ENCODE measurements around the gene WDR91. TPM values are rescaled to one million over a fixed set of nuclear protein-coding genes. Genes with fewer than 3 reads are reported as not detected.
"Not testable (repeated sequence)": the region's sequence is repeated elsewhere in the genome, so short reads cannot be mapped to it uniquely, and the experiment has no call there.

The WDR91 gene
- total RNA-seq, 2 experiments from 2014 or later = 10.7 to 11.6 TPM

GRCh38 chr7:135179321-135179925 is 31.9 kb downstream of the WDR91 start:
- ChIA-PET CTCF (interaction anchor here (0.9 kb wide), 2 partner anchors 9 to 10 kb away, joined by 3 read pairs; partner anchors contain the start of gene CYREN), POLR2A (no interaction called here)
- H3K27ac Mint-ChIP-seq = no peak overlapping the region
- H3K4me1 Mint-ChIP-seq = no peaks in the 10 kb centered on the region
- H3K27me3 Mint-ChIP-seq = no peaks in the 10 kb centered on the region
- H3K36me3 Mint-ChIP-seq (ENCODE audit: low read depth) = peaks cover 57% of the 10 kb centered on the region
- DNase-seq = no peak
- H3K4me3 Mint-ChIP-seq = no peak overlapping the region
- peaks cover 40% of the 10 kb centered on the region for H3K9me3 Mint-ChIP-seq

- H3K36me3 Mint-ChIP-seq (ENCODE audit: low read depth) = peaks cover 47% of the 10 kb centered on the region
- ChIA-PET POLR2A (no interaction called here), CTCF (interaction anchor here (0.9 kb wide), 2 partner anchors 8 to 9 kb away, joined by 3 read pairs; partner anchors contain the start of gene CYREN)
- H3K27ac Mint-ChIP-seq = no peak overlapping the region
- H3K4me3 Mint-ChIP-seq = no peak overlapping the region
- DNase-seq = no peak
- peaks cover 35% of the 10 kb centered on the region for H3K9me3 Mint-ChIP-seq
- H3K4me1 Mint-ChIP-seq = no peaks in the 10 kb centered on the region
- H3K27me3 Mint-ChIP-seq = no peaks in the 10 kb centered on the region
These were observed 33.0 kb downstream of the WDR91 start for GRCh38 chr7:135178364-135178763.

- H3K4me3 Mint-ChIP-seq = no peak overlapping the region
- ChIA-PET POLR2A (interaction anchor here (0.7 to 1.1 kb wide), 2 partner anchors 11 to 29 kb away, joined by 3 read pairs; partner anchors contain the start of gene TMEM140), CTCF (no interaction called here)
- no peaks in the 10 kb centered on the region for H3K27me3 Mint-ChIP-seq
- H3K27ac Mint-ChIP-seq = no peak overlapping the region
- H3K36me3 Mint-ChIP-seq (ENCODE audit: low read depth) = peaks cover 35% of the 10 kb centered on the region
- peaks cover 27% of the 10 kb centered on the region for H3K9me3 Mint-ChIP-seq
- H3K4me1 Mint-ChIP-seq = peaks cover under 1% of the 10 kb centered on the region
- DNase-seq = peak; percentile 5
These were observed 34.2 kb downstream of the WDR91 start for GRCh38 chr7:135177028-135177696.

- Mint-ChIP-seq H3K4me3 (no peak overlapping the region), H3K36me3 (ENCODE audit: low read depth) (peaks cover 22% of the 10 kb centered on the region), H3K27me3 (no peaks in the 10 kb centered on the region), H3K9me3 (peaks cover 15% of the 10 kb centered on the region), H3K4me1 (peaks cover 9% of the 10 kb centered on the region), H3K27ac (no peak overlapping the region)
- ChIA-PET POLR2A (interaction anchor here (1.1 to 2.0 kb wide), 2 partner anchors 12 to 28 kb away, joined by 3 to 5 read pairs; partner anchors contain the start of gene TMEM140), CTCF (interaction anchor here (1.1 to 1.2 kb wide), 2 partner anchors 35 to 189 kb away, joined by 4 read pairs; partner anchors contain the start of gene AGBL3)
- DNase-seq = no peak
These were observed 35.4 kb downstream of the WDR91 start for GRCh38 chr7:135175931-135176330.

- Mint-ChIP-seq H3K4me1 (peaks cover 11% of the 10 kb centered on the region), H3K36me3 (ENCODE audit: low read depth) (peaks cover 14% of the 10 kb centered on the region), H3K4me3 (no peak overlapping the region), H3K9me3 (peaks cover 6% of the 10 kb centered on the region), H3K27ac (no peak overlapping the region), H3K27me3 (no peaks in the 10 kb centered on the region)
- POLR2A ChIA-PET = interaction anchor here (1.1 to 2.0 kb wide), 2 partner anchors 27 to 36 kb away, joined by 3 to 5 read pairs; partner anchors contain the start of genes TMEM140 and WDR91
- no peak for DNase-seq
- CTCF ChIA-PET = interaction anchor here (1.2 kb wide), 1 partner anchor 36 kb away, joined by 4 read pairs; no protein-coding TSS in a partner anchor
These were observed 36.4 kb downstream of the WDR91 start for GRCh38 chr7:135174941-135175340.

DNA sequence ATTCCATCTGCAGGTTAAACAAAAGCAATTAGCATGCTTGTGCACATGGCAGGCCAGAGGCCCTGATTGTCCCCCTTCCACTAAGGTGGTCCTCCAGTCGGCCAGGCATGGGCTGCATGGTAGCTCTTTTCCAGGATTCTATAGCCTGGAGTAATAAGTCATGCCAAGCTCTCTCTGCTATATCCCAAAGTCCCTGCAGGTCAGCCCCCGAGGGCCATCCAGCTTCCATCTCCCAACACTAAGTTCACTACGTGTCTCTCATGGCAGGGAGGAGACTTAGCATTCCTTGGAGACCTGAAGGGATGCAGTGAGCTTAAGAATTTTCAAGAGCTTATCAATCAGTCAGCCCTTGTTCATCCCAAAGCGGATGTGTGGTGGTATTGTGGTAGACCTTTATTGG is 37.4 kb downstream of the WDR91 start:
- peak; percentile 12 for DNase-seq
- not testable (repeated sequence) for H3K27ac Mint-ChIP-seq

GRCh38 chr7:135171581-135172291 is 39.6 kb downstream of the WDR91 start:
- peaks cover 32% of the 10 kb centered on the region for H3K36me3 Mint-ChIP-seq (ENCODE audit: low read depth)
- not testable (repeated sequence) for H3K9me3 Mint-ChIP-seq, H3K27me3 Mint-ChIP-seq
- DNase-seq = peak; percentile 18
- peaks cover 43% of the 10 kb centered on the region for H3K4me1 Mint-ChIP-seq
- peak overlapping the region; percentile 54 for H3K4me3 Mint-ChIP-seq
- ChIA-PET POLR2A (interaction anchor here (0.8 to 9.1 kb wide), 8 partner anchors 13 to 541 kb away, joined by 3 to 181 read pairs (median 13); partner anchors contain the start of genes AGBL3, TMEM140 and WDR91), CTCF (interaction anchor here (0.7 to 5.0 kb wide), 9 partner anchors 11 to 524 kb away, joined by 3 to 88 read pairs (median 6); partner anchors contain the start of genes AGBL3, TMEM140 and WDR91)
- H3K27ac Mint-ChIP-seq = peak overlapping the region; percentile 49

More for the DNA sequence above, 37.4 kb downstream of the WDR91 start:
- H3K4me3 Mint-ChIP-seq, H3K27me3 Mint-ChIP-seq, H3K9me3 Mint-ChIP-seq: not testable (repeated sequence)
- Mint-ChIP-seq H3K36me3 (ENCODE audit: low read depth) (peaks cover 17% of the 10 kb centered on the region), H3K4me1 (peaks cover 21% of the 10 kb centered on the region)
- ChIA-PET POLR2A (interaction anchor here (1.1 to 2.0 kb wide), 2 partner anchors 26 to 37 kb away, joined by 3 to 5 read pairs; partner anchors contain the start of genes TMEM140 and WDR91), CTCF (interaction anchor here (1.3 kb wide), 1 partner anchor 187 kb away, joined by 4 read pairs; the partner anchor contains the start of gene AGBL3)

- ChIA-PET POLR2A (interaction anchor here (0.8 to 9.1 kb wide), 12 partner anchors 12 to 540 kb away, joined by 3 to 181 read pairs (median 5); partner anchors contain the start of genes AGBL3, BPGM, NUP205 and TMEM140), CTCF (interaction anchor here (0.7 to 5.0 kb wide), 17 partner anchors 8 to 1056 kb away, joined by 3 to 88 read pairs (median 4); partner anchors contain the start of genes AGBL3, BPGM, TMEM140 and WDR91)
- Mint-ChIP-seq H3K27ac (peak overlapping the region; percentile 81), H3K36me3 (ENCODE audit: low read depth) (peaks cover 37% of the 10 kb centered on the region), H3K4me3 (peak overlapping the region; percentile 87), H3K4me1 (peaks cover 47% of the 10 kb centered on the region)
- H3K27me3 Mint-ChIP-seq, H3K9me3 Mint-ChIP-seq: not testable (repeated sequence)
- DNase-seq = peak; percentile 15
These were observed 40.3 kb downstream of the WDR91 start for GRCh38 chr7:135170998-135171481.

DNA sequence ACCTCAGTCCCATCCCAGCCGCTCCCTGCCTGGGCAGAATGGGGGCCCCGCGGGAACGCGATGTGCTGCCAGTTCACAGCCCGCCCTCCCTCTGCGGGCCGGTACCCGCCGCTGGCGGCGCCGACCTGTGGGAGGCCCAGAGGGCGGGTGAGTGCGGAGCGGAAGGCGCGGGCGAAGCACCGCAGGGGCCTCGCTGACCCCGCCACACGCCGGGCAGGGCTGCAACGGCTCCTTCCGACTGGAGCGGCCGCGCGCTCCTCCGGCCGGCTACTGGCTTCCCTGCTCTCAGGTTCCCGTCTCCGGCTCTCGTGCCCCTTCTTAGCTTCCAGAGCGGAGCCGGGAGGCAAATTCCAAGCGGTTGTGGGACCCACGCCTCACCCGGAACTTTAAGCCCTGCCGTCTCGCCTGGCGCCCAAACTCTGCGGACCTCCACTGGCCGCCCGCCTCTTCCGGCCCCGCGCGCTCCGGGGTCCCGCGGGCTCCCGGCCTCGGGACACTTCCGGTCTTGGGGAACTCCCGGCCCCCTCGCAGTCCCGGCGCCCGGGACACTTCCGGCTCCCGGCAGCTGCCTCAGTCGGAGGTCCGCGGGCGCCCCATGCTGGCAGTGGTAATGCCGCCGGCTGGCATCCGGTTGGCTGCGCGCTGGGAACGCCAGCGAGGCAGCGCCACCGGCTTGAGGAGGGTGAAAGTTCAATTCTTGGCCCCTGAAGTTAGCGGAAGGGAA is 40.9 kb downstream of the WDR91 start, which contains the start of gene CYREN:
Gene CYREN, minus strand, starts transcription at position 434 of the 724 bp plus-strand sequence. CDS start 1,785 bp downstream, outside the sequence.
- CTCF ChIA-PET = interaction anchor here (0.7 to 5.0 kb wide), 20 partner anchors 9 to 1057 kb away, joined by 3 to 88 read pairs (median 4); partner anchors contain the start of genes AGBL3, BPGM, TMEM140 and WDR91
- Mint-ChIP-seq H3K27ac (peak within 1 kb of the TSS; percentile 93), H3K36me3 (ENCODE audit: low read depth) (peaks cover 43% of the 10 kb centered on the region), H3K4me3 (peak within 1 kb of the TSS; percentile 87), H3K4me1 (peaks cover 51% of the 10 kb centered on the region), H3K27me3 (no peaks in the 10 kb centered on the region), H3K9me3 (no peaks in the 10 kb centered on the region)
- POLR2A ChIA-PET = interaction anchor here (0.8 to 9.1 kb wide), 12 partner anchors 11 to 540 kb away, joined by 3 to 181 read pairs (median 5); partner anchors contain the start of genes AGBL3, BPGM, NUP205 and TMEM140
- peak; percentile 90 for DNase-seq

- no peaks in the 10 kb centered on the region for H3K9me3 Mint-ChIP-seq
- peaks cover 48% of the 10 kb centered on the region for H3K36me3 Mint-ChIP-seq (ENCODE audit: low read depth)
- no peaks in the 10 kb centered on the region for H3K27me3 Mint-ChIP-seq
- ChIA-PET CTCF (interaction anchor here (0.6 to 5.0 kb wide), 17 partner anchors 9 to 538 kb away, joined by 3 to 88 read pairs (median 4); partner anchors contain the start of genes AGBL3, BPGM, TMEM140 and WDR91), POLR2A (interaction anchor here (0.9 to 9.1 kb wide), 12 partner anchors 11 to 524 kb away, joined by 3 to 181 read pairs (median 6); partner anchors contain the start of genes AGBL3, BPGM, TMEM140 and WDR91)
- peak overlapping the region; percentile 93 for H3K27ac Mint-ChIP-seq
- H3K4me3 Mint-ChIP-seq = peak overlapping the region; percentile 87
- peaks cover 51% of the 10 kb centered on the region for H3K4me1 Mint-ChIP-seq
- no peak for DNase-seq
These were observed 41.4 kb downstream of the WDR91 start for GRCh38 chr7:135169964-135170273.
